Central memory CD8-positive, alpha-beta T cell (primary cell): ENCODE measurements around the gene HOMER2.
"Not testable (repeated sequence)": the region's sequence is repeated elsewhere in the genome, so short reads cannot be mapped to it uniquely, and the experiment has no call there.

Source experiments
- ATAC-seq: fragments of 150-1000 bp; cut with Tn5 transposase; replicated peaks from 2 replicates; pipeline ENCODE4 v1.10.0; 2022; ENCODE audit warnings: mild to moderate bottlenecking, moderate FRiP score, moderate number of reproducible peaks; ENCODE audit not compliant: poor library complexity, severe bottlenecking; ENCODE audit errors: extremely low read depth
- DNase-seq, 2 donors: peaks; one replicate each; pipeline ENCODE4 v3.0.0; 2021; ENCODE audit warnings: low spot score in 2 of 2
- H3K27ac Mint-ChIP-seq: one replicate; pipeline ENCODE4 v1.8.0; 2022; ENCODE audit warnings: low read depth, mild to moderate bottlenecking, moderate library complexity, mixed read lengths
- H3K27me3 Mint-ChIP-seq: one replicate; pipeline ENCODE4 v1.8.0; 2022; ENCODE audit warnings: mixed read lengths
- H3K36me3 Mint-ChIP-seq: one replicate; pipeline ENCODE4 v1.8.0; 2022; ENCODE audit warnings: mild to moderate bottlenecking, moderate library complexity, mixed read lengths; ENCODE audit not compliant: insufficient read depth
- H3K4me1 Mint-ChIP-seq: one replicate; pipeline ENCODE4 v1.8.0; 2022; ENCODE audit warnings: mixed read lengths
- H3K4me3 Mint-ChIP-seq: one replicate; pipeline ENCODE4 v1.8.0; 2022; ENCODE audit warnings: mild to moderate bottlenecking, moderate library complexity, mixed read lengths
- H3K9me3 Mint-ChIP-seq: one replicate; pipeline ENCODE4 v1.8.0; 2022; ENCODE audit warnings: mixed read lengths

The HOMER2 gene

GRCh38 chr15:82900511-82901060 lies 51.9 kb downstream of the HOMER2 start:
- ATAC-seq = no peak
- no peak for DNase-seq
- Mint-ChIP-seq H3K4me1 (no peaks in the 10 kb centered on the region), H3K4me3 (no peak overlapping the region), H3K27me3 (peaks cover 31% of the 10 kb centered on the region), H3K36me3 (no peaks in the 10 kb centered on the region), H3K27ac (no peak overlapping the region), H3K9me3 (no peaks in the 10 kb centered on the region)

GRCh38 chr15:82898961-82899360 lies 53.6 kb downstream of the HOMER2 start:
- H3K36me3 Mint-ChIP-seq = no peaks in the 10 kb centered on the region
- peaks cover 19% of the 10 kb centered on the region for H3K27me3 Mint-ChIP-seq
- no peaks in the 10 kb centered on the region for H3K4me1 Mint-ChIP-seq
- ATAC-seq (no peak), DNase-seq (no peak)
- no peak overlapping the region for H3K27ac Mint-ChIP-seq
- no peak overlapping the region for H3K4me3 Mint-ChIP-seq
- no peaks in the 10 kb centered on the region for H3K9me3 Mint-ChIP-seq

- Mint-ChIP-seq H3K27ac (no peak overlapping the region), H3K9me3 (no peaks in the 10 kb centered on the region), H3K4me1 (no peaks in the 10 kb centered on the region), H3K27me3 (peaks cover 28% of the 10 kb centered on the region), H3K36me3 (no peaks in the 10 kb centered on the region), H3K4me3 (no peak overlapping the region)
- DNase-seq = no peak
- no peak for ATAC-seq
Observed at GRCh38 chr15:82895983-82896382, 56.5 kb downstream of the HOMER2 start.

GRCh38 chr15:82894971-82895520 lies 57.5 kb downstream of the HOMER2 start:
- Mint-ChIP-seq H3K36me3 (no peaks in the 10 kb centered on the region), H3K27ac (no peak overlapping the region), H3K4me1 (no peaks in the 10 kb centered on the region), H3K27me3 (peaks cover 24% of the 10 kb centered on the region), H3K4me3 (no peak overlapping the region), H3K9me3 (no peaks in the 10 kb centered on the region)
- DNase-seq = no peak
- no peak for ATAC-seq

GRCh38 chr15:82893473-82893872 lies 59.0 kb downstream of the HOMER2 start:
- not testable (repeated sequence) for H3K4me3 Mint-ChIP-seq, ATAC-seq, H3K36me3 Mint-ChIP-seq, H3K27ac Mint-ChIP-seq, H3K4me1 Mint-ChIP-seq, DNase-seq, H3K9me3 Mint-ChIP-seq
- H3K27me3 Mint-ChIP-seq = peaks cover 24% of the 10 kb centered on the region

- H3K4me1 Mint-ChIP-seq = no peaks in the 10 kb centered on the region
- no peak overlapping the region for H3K27ac Mint-ChIP-seq
- DNase-seq = no peak
- ATAC-seq = no peak
- no peak overlapping the region for H3K4me3 Mint-ChIP-seq
- H3K9me3 Mint-ChIP-seq = no peaks in the 10 kb centered on the region
- H3K27me3 Mint-ChIP-seq = peaks cover 24% of the 10 kb centered on the region
- no peaks in the 10 kb centered on the region for H3K36me3 Mint-ChIP-seq
Observed at GRCh38 chr15:82892573-82892972, 59.9 kb downstream of the HOMER2 start.

GRCh38 chr15:82890995-82891390 lies 61.5 kb downstream of the HOMER2 start:
- ATAC-seq = no peak
- no peaks in the 10 kb centered on the region for H3K36me3 Mint-ChIP-seq
- no peak for DNase-seq
- H3K4me3 Mint-ChIP-seq = no peak overlapping the region
- peaks cover 24% of the 10 kb centered on the region for H3K27me3 Mint-ChIP-seq
- H3K27ac Mint-ChIP-seq = no peak overlapping the region
- H3K4me1 Mint-ChIP-seq = no peaks in the 10 kb centered on the region
- H3K9me3 Mint-ChIP-seq = no peaks in the 10 kb centered on the region

GRCh38 chr15:82890338-82890994 lies 62.1 kb downstream of the HOMER2 start:
- H3K27ac Mint-ChIP-seq = no peak overlapping the region
- H3K4me1 Mint-ChIP-seq = no peaks in the 10 kb centered on the region
- peaks cover 24% of the 10 kb centered on the region for H3K27me3 Mint-ChIP-seq
- H3K4me3 Mint-ChIP-seq = no peak overlapping the region
- no peaks in the 10 kb centered on the region for H3K9me3 Mint-ChIP-seq
- DNase-seq = no peak
- no peaks in the 10 kb centered on the region for H3K36me3 Mint-ChIP-seq
- no peak for ATAC-seq

GRCh38 chr15:82882273-82882928 lies 70.1 kb downstream of the HOMER2 start:
- no peaks in the 10 kb centered on the region for H3K9me3 Mint-ChIP-seq

GRCh38 chr15:82881747-82882146 lies 70.8 kb downstream of the HOMER2 start:
- Mint-ChIP-seq H3K36me3 (no peaks in the 10 kb centered on the region), H3K27me3 (peaks cover 11% of the 10 kb centered on the region), H3K27ac (no peak overlapping the region), H3K4me3 (no peak overlapping the region), H3K9me3 (no peaks in the 10 kb centered on the region), H3K4me1 (no peaks in the 10 kb centered on the region)
- no peak for ATAC-seq
- no peak for DNase-seq

More at GRCh38 chr15:82882273-82882928, 70.1 kb downstream of the HOMER2 start:
- Mint-ChIP-seq H3K27ac (no peak overlapping the region), H3K27me3 (peaks cover 11% of the 10 kb centered on the region), H3K4me3 (no peak overlapping the region), H3K36me3 (no peaks in the 10 kb centered on the region), H3K4me1 (no peaks in the 10 kb centered on the region)
- DNase-seq (no peak), ATAC-seq (no peak)

- H3K4me3 Mint-ChIP-seq = no peak overlapping the region
- no peaks in the 10 kb centered on the region for H3K9me3 Mint-ChIP-seq
- H3K27ac Mint-ChIP-seq = no peak overlapping the region
- ATAC-seq (no peak), DNase-seq (no peak)
- H3K4me1 Mint-ChIP-seq = no peaks in the 10 kb centered on the region
- no peaks in the 10 kb centered on the region for H3K36me3 Mint-ChIP-seq
- H3K27me3 Mint-ChIP-seq = peaks cover 11% of the 10 kb centered on the region
Observed at GRCh38 chr15:82880704-82881103, 71.8 kb downstream of the HOMER2 start.

GRCh38 chr15:82878325-82878724 lies 74.2 kb downstream of the HOMER2 start:
- ATAC-seq (no peak), DNase-seq (no peak)
- Mint-ChIP-seq H3K4me1 (no peaks in the 10 kb centered on the region), H3K27ac (no peak overlapping the region), H3K9me3 (no peaks in the 10 kb centered on the region), H3K4me3 (no peak overlapping the region), H3K36me3 (no peaks in the 10 kb centered on the region), H3K27me3 (peaks cover 11% of the 10 kb centered on the region)

GRCh38 chr15:82877825-82878224 lies 74.7 kb downstream of the HOMER2 start:
- H3K9me3 Mint-ChIP-seq = no peaks in the 10 kb centered on the region
- ATAC-seq = no peak

More at GRCh38 chr15:82877825-82878224, 74.7 kb downstream of the HOMER2 start:
- H3K27me3 Mint-ChIP-seq = peaks cover 11% of the 10 kb centered on the region
- no peak overlapping the region for H3K27ac Mint-ChIP-seq
- no peak overlapping the region for H3K4me3 Mint-ChIP-seq
- no peaks in the 10 kb centered on the region for H3K36me3 Mint-ChIP-seq
- DNase-seq = no peak
- H3K4me1 Mint-ChIP-seq = no peaks in the 10 kb centered on the region
